NCI-H2107 treated with DMSO at 0.1 percent for 48 hours (cell line): ENCODE data around the gene PRRC2C.
"Not testable (repeated sequence)": the region's sequence is repeated elsewhere in the genome, so short reads cannot be mapped to it uniquely, and the experiment has no call there.

Source experiments
- DNase-seq: peaks from one replicate; lab custom pipeline; 2025; ENCODE audit not compliant: unreplicated experiment; lab: John Stamatoyannopoulos, UW

PRRC2C gene

DNA sequence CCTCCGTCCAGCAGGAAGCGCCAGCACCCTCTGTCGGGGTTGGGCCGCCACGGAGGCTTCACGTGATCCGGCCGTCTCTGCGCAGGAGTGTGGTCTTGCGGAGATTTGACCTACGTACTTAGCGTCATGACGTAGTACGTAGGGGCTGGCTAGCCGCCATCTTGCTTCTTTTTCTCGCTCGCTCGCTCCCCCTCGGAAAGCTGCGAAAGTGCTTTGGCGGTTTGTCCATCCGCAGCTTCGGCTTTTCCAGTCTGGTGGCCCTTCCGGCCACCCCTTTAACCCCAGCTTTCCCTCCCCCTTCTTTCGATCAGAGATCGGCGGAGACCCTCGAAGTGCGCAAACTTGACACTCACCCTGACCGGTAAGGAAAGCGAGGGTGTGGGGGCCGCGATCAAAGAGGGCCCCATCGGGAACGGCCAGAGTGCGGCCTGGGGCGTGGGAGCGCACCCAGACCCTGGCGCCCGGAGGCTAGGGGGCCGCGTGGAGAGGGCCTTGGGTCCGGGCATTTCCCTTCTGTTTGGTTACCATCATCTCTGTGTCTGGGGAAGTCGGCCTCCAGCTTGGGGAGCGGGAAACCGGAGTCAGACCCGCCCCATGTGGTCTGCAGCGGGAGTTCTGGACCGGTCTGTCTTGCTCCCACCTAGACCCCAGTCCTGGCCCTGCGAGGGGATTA, at the start of gene PRRC2C:
TSS of gene PRRC2C (plus strand) at position 156 of the 673 bp plus-strand sequence. CDS start 26,559 bp downstream, outside the sequence.
- DNase-seq, result peak; percentile 96

DNA sequence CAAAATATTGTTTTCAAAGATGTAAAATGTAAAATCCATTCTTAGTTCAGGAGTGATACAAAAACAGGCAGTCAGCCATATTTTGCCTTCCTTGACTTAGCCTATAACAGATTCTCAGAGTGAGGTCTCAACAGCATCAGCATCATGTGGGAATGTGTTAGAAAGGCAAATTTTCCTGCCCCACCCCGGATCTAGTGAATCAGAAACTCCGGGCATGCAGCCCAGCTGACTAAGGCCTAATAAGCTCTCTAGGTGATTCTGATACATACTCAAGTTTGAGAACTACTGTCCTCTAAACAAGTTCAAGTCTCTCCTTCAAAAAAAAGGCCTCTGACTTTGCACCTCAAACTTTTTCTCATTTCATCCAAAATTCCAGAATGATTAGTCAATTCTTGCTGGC, 46.9 kb upstream of the PRRC2C start:
- no peak for DNase-seq

- not testable (repeated sequence) for DNase-seq
Measured at GRCh38 chr1:171440201-171440600, 45.1 kb upstream of the PRRC2C start.

DNA sequence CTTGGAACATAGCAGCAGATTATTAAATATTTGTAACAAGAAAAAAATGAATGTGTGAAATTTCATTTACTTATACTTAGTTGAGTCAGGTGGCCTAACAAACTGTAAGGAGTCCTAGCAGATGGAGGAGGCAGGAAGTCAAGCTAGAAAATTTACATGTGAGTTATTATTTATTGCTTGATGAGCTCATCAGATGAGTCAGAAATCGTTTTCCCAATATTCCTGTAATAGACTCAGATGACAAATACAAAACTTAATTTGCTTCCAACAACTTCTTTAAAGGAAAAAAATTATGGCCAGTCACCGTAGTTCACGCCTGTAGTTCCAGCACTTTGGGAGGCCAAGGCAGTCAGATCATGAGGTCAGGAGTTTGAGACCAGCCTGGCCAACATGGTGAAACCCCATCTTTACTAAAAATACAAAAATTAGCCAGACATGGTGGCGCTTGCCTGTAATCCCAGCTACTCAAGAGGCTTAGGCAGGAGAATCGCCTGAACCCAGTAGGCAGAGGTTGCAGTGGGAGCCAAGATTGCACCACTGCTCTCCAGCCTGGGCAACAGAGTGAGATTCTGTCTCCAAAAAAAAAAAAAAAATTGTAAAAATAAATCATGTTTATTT, 43.9 kb upstream of the PRRC2C start:
- DNase-seq, result not testable (repeated sequence)

DNA sequence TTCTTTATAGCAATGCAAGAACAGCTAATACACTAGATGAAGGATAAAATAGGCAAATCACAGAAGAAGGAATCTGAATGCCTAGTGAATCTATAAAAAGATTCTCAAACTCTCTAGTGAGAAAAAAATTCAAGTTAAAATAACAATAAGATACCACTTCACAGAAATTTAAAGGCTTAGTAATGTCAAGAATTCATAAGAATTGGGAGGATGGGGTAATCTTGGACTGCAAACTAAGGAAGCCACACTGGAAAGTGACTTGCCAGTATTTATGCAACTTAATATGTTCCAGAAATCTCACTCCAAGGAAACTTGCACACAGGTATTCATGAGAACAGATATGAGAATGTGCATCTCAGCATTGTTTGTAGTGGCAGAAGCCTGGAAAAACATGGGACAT, 38.9 kb upstream of the PRRC2C start:
- DNase-seq, result no peak

DNA sequence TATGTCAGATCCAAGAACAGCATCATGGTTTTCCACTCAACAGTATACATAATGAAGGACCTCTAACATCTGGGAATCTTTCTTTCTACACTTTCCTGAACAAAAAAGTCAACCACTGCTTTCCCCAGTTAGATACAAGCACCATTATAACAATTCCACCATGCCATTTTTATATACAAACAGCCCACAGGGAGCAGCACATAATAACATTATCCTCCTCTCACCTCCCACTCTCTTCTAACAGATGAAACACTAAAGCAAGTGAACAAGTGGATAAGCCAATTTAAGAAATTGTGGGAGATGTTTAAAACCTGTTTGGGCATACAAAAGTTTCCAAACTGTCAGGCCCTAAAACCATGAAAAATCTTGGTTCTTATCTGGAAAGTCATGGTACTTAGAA, 29.4 kb upstream of the PRRC2C start:
- DNase-seq, result no peak

- no peak for DNase-seq
Measured at GRCh38 chr1:171457412-171457811, 27.9 kb upstream of the PRRC2C start.

- no peak for DNase-seq
Measured at GRCh38 chr1:171460018-171460620, 25.2 kb upstream of the PRRC2C start.

- DNase-seq, result no peak
Measured at GRCh38 chr1:171467626-171468025, 17.7 kb upstream of the PRRC2C start.

DNA sequence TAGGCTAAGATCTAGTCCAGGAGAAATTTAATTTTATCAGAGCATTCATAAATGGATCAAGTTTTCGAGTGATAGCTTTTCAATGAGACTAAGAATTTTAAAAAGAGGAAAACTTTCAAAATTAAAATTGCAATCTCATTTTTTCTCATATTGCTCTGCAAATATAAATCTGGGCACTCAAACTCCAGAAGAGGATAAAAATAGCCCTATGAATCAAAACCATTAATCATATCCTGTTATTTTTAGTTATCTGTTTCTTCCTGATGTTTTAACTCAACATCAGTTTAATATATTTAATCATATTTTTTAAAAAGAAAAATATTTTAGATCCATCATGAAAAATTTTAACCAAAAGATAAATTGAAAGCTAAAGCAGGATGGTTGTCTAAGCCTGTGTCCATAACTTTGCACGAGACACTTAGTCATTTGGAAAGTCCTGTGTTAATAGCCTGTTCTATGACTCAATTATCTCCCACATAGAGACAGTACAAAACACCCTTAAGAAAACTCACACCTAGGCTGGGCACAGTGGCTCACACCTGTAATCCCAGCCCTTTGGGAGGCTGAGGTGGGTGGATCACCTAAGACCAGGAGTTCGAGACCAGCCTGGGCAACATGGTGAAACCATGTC, 17.1 kb upstream of the PRRC2C start:
- no peak for DNase-seq

- DNase-seq, result no peak
Measured at GRCh38 chr1:171470726-171471125, 14.6 kb upstream of the PRRC2C start.

- no peak for DNase-seq
Measured at GRCh38 chr1:171472183-171472647, 13.1 kb upstream of the PRRC2C start.

DNA sequence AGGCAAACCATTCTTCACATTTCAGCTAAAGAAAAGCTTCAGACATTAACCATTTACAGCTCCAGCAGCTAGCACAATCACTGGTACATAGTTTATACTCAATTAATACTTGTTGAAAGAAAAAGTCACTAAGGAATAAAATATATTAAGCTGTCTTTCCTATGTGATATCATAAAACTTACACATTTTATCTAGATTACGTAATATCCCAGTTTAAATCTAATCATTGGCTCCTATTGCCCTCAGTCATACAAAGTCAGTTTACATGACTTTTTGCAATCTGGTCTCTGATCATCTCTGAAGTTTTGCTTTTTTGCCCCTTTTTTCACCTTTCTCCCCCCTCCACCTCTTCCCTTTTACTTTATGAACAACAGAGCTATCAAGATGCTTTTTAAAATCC, 8.5 kb upstream of the PRRC2C start:
- no peak for DNase-seq

DNA sequence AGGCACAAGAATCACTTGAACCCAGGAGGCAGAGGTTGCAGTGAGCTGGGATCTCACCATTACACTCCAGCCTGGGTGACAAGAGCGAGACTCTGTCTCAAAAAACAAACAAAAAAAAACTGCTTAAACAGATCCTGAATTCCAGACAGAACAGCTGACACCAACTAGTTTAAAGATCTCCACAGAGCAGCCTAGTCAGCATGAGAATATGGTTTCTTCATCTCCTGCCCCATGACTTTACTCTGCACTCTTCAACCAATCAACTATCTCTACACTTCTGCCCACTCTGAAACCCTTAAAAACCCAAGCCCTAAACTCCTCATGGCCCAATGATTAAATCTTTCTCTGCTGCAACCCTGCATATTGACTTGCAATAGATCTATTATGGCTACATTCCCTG, 7.5 kb upstream of the PRRC2C start:
- DNase-seq, result no peak

GRCh38 chr1:171480035-171480434, 5.3 kb upstream of the PRRC2C start:
- no peak for DNase-seq

DNA sequence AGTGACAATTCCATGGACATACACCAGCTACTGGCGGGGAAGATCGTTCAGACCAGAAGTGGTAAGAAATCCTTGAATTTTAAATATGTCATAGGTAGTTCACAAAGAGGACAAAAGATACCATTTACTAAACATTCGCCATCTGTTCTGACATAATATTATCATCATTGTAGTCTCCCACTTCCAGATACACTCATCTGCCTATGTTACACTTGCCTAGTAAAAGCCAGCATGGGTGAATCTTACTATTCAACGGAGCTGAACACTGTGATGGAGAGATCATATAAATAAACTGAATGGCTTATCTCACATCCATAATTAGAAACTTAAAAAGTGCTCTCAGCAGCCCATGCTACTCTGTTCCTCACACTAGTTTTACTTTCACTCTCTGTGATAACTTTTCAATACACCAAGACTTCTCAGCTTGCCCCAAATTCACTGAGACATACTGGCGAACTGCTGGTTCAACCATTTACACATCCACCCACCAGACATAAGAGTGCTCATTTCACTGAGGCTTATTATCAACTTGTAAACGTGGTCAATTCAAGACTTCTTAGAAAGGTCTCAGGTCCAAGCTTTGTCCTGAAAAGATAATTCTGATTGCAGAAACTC, 463 bp upstream of the PRRC2C start:
- DNase-seq, result no peak

DNA sequence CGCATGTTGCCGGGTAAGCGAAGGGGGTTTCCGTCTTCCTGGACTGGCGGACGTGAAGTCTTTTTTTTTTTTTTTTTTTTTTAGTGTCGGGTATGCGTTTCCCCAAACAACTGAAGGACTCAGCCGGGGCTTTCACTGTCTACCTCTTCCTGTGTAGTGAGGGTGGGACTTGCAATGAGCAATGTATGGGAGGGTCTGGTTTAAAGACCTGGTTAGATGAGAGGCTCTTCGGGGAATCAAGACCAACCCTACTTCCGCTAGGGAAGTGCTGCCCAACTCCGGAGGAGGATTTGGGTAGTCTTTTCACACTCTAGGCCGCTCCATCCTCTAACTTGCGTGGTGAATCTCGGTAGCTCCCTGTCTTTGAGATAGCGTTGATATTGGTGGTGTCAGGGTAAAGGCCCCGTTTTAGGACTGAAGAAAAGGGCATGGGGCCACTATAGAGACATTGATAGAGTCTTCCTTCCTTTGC, 754 bp downstream of the PRRC2C start:
- peak; percentile 33 for DNase-seq

GRCh38 chr1:171487038-171487437, 1.7 kb downstream of the PRRC2C start:
- no peak for DNase-seq

- no peak for DNase-seq
Measured at GRCh38 chr1:171488190-171488929, 3.0 kb downstream of the PRRC2C start.

DNA sequence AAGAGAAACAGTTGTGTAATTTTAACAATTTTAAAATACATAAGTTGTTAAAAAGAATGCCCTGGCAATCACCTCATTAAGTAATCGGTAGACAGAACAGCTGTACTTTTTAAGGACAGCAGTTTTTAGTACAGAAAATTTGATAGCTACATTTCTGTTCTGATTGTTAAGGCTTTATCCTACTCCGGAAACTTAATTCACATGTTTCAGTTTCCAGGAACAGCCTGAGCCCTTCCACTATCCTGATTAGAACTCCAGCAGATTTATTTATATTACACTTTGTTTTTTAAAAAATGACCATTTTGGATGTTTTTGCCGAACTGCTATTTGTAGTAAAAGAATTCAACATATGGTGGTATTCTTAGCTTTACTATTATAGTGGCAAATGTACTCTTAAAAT, 8.7 kb downstream of the PRRC2C start:
- DNase-seq, result no peak

- no peak for DNase-seq
Measured at GRCh38 chr1:171495444-171495843, 10.1 kb downstream of the PRRC2C start.
